Activated effector memory CD4-positive, alpha-beta T cell treated with Interleukin-2 at 50 U/mL for 16 hours (primary cell): ENCODE measurements around the gene PPP3R1.

Source experiments
- DNase-seq: peaks from one replicate; pipeline ENCODE4 v3.0.0-alpha.2; 2020

PPP3R1 gene

DNA sequence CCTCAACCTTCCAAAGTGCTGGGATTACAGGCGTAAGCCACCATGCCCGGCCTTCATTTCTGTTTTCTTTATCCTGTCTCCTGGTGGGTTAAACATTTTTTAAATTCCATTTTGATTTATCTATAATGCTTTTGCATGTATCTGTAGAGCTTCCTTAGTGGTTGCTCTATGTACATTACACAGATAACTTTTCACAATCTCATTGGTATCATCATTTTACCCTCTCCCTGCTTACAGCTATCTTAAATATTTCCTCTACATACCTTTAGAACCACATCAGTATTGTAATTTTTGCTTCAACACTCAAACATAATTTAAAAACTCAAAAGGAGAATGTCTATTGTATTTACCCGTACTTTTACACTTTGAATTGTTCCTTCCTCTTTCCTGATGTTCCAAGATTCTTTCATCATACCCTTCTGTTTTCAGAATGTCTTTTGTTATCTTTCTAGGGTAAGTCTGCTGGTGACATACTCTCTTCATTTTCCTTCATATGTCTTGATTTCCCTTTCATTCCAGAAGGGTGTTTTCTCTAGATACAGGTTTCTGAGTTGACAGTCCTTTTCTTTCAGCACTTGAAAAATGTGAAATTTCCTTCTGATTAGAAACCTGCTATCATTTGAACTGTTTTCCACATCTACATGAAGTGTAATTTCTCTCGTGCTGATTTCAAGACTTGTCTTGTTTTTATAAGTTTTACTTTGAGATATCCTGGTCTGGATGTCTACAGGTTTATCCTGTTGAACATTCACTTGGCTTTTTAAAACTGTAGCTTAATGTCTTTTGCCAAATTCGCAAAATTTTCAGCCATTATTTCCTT lies 21.9 kb downstream of the PPP3R1 start:
- no peak for DNase-seq

DNA sequence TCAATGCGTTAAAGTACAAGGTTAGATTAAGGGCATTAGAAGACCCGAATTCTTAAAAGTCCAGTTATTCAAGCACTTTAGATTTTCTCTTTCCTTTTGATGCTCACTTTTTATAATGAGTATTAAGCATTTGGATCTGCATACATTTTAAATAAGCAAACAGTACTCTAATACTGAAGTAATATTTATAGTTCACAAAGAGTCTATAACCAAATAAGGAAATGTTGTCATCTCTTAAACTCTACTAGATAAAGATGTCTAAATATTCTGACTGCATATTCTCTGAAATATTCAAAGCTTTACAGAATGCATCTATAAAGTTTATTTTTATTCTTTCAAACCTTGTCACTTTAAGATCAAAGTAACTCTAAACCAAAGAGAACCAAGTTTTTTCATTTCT lies 25.5 kb downstream of the PPP3R1 start:
- no peak for DNase-seq

- DNase-seq, result no peak
These were observed 27.2 kb downstream of the PPP3R1 start for GRCh38 chr2:68225119-68225632.

- DNase-seq, result no peak
These were observed 28.9 kb downstream of the PPP3R1 start for GRCh38 chr2:68223419-68223818.

DNA sequence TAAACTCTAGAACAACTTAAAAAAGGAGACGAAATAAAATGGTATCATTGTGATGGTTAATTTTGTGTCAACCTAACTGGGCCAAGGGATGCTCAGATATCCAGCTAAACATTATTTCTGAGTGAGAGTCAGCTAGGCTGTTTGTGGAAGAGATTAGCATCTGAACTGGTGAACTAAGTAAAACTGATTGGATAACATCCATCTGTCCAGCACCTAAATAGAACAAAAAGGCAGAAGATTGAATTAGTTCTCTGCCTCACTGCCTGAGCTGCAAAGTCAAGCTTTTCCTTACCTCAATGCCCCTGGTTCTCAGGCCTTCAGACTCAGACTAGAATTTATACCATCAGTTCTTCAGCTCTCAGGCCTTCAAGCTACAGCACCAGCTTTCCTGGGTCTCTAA lies 30.0 kb downstream of the PPP3R1 start:
- DNase-seq, result no peak

DNA sequence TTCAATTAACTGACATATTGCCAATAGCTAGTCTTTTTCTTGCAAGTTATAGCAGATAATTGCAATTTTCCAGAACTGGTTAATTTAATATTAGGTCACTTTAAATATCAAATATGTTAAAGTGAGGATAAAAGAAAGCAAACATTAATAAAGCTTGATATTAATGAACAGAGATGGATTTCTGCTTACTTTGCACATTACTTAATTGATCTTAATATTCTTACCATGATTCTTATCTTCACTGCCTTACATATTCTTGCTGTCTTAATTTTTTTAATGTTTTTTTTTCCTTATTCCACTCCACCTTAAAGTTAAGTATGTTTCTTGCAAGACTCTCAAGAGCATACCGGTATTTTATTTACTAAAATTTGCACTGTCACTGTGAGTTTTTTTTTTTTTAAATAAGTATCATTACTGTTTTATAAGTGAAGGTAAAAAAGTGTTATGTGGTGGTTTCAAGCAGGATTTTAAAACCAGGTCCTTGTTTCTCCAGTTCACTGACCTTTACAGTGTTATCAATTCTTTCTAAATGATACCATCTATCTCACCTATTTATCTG lies 33.9 kb downstream of the PPP3R1 start:
- DNase-seq, result no peak

DNA sequence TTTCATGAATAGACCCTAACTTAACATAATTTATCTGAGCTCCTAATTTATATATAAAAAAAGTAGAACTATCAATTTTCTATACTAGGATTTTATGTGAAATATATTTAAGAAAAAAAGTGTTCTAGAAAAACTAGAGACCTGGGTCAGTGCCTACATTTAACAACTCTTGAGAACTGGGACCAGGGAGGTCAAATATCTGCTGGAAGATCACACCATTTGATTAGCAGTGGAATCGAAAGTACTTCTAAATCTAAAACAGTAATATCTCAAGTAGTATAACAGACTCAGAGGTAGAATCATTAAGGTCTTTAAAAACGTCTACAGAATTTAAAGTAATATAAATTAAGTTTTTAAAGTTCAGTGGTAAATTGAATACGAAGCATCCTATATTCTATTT lies 34.6 kb downstream of the PPP3R1 start:
- DNase-seq, result no peak

DNA sequence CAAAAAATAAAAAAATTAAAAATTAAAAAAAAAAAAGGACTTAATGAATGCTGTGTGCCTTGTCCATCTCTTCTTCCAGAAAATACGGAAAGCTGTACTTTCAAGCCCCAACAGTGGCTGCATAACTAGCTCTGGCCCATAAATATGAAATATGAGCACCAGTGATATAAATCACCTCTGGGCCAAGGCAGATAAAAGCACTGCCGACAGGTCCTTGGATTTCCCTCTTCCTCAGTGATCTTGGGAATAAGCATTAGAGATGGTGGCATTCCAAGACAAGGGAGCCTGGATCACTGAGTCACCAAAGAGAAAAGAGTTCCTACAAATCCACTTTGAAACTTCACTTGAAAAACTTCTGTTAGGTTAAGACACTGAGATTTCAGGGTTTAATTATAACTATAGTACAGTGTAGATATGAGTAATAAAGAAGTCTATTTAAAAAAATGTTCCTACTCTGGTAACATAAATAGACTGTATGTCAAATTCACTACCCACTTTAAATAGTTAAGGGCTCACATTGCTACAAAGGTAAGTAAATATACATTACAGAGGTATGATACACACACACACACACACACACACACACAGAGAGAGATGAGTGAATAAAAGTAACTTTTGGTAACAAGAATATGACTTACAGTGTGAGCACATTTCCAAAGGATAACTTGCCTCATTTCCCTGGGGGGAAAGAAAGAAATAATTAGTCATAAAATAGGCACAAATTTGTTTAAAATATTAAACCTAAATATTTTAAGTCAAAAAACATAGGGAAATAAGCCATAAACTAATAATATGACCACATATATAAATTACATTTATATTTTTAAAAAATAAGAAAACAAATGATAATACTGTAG lies 35.6 kb downstream of the PPP3R1 start:
- no peak for DNase-seq

DNA sequence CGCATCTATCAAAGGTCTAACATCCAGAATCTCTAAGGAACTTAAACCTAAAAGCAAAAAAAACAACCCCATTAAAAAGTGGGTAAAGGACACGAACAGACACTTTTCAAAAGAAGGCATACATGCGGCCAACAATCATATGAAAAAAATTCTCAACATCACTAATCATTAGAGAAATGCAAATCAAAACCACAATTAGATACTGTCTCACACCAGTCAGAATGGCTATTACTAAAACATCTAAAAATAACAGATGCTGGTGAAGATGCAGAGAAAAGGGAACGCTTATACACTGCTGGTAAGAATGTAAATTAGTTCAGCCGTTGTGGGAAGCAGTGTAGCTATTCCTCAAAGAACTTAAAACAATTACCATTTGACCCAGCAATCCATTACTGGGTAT lies 38.0 kb downstream of the PPP3R1 start:
- no peak for DNase-seq

DNA sequence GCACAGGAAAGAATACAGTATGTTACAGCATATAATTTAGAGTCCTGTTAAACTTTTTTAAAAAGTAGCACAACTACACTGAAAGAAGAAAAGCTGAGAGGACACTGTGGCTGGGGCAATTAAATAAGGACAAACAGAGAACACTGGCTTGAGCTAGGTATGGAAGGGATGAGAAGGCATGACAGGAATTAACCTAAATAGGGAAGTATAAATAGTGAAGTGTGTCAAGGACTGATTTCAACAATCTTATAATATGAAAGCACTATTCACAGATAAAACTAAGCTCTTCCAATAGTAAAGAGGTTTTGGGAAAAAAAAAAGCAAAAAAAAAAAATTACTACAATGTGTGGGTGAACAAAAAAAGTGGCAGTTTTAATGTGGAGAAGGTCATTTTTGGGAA lies 45.5 kb downstream of the PPP3R1 start:
- no peak for DNase-seq

GRCh38 chr2:68203587-68203986 lies 48.7 kb downstream of the PPP3R1 start:
- no peak for DNase-seq

- no peak for DNase-seq
These were observed 52.1 kb downstream of the PPP3R1 start for GRCh38 chr2:68200157-68200787.

DNA sequence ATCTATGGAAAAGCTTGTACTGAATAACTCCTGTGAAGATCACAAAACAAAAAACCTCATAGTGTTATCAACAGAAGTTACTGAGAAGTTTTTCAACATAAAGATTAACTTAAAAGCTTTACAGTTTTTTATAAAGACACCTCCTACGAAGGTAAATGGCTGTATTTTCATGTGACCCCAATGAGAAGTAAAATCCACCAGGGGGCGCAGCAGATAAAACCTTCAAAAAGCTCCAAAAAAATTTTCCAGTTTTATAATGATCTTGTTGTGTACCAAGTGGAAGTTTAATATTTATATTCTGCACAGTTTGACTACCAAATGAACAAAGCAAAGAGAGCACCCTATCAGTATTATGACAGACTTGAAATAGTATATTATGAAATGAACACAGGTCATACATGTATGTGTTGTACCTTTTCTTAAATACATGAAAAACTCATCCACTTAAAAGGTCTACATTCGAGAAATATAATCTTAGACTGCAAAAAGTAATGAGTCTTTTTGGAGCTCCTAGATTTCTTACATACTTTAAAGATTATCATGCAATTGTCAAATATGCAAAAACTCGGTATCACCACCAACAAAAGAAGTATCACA lies 56.1 kb downstream of the PPP3R1 start:
- peak; percentile 22 for DNase-seq

- DNase-seq, result no peak
These were observed 57.2 kb downstream of the PPP3R1 start for GRCh38 chr2:68195096-68195495.

- no peak for DNase-seq
These were observed 58.5 kb downstream of the PPP3R1 start for GRCh38 chr2:68193787-68194372.

DNA sequence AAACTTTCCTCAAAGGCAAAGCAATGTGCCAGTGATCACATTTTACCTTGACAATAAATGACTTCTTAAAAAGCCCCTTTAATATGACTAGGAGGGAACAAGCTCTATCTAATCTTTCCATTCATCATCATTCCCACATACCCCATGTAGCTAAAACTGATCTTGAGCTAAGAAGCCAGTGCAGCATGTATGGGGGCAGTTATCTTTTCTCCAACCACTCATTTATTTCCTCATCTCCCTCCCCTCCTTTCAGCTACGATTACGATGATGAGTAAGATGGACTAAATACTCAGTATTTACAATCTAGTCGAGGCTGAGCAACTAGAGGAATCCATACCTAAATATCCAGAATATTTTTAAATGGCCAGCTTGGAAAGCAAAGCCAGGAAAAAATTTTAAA lies 59.2 kb downstream of the PPP3R1 start:
- DNase-seq, result no peak

GRCh38 chr2:68190991-68191731 lies 61.2 kb downstream of the PPP3R1 start:
- DNase-seq, result no peak

DNA sequence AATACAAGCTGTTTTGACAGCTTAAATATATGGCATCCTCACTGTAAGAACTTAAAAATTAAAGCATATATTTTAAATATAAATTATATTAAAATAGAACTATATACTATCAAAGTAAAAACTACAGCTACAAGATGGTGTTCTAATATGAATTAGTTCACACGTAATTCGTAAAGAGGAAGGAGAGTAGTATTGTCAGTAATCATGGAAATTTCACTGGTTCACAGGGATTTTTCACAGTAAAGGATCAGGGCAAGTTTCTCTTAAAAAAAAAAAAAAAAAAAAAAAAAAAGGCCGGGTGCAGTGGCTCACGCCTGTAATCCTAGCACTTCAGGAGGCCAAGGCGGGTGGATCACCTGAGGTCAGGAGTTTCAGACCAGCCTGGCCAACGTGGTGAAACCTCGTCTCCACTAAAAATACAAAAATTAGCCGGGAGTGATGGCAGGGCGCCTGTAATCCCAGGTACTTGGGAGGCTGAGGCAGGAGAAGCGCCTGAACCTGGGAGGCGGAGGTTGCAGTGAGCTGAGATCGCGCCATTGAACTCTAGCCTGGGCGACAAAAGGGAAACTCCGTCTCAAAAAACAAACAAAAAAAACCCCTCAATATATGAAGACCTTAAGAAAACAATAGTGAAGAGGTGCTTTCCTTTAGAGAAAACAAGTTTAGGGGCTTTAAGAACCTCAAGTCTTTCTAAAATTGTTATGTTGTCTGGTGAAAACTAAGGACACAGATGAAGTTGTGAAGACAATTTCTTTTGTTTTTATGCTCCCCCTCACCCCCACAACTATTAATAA lies 62.1 kb downstream of the PPP3R1 start:
- no peak for DNase-seq

GRCh38 chr2:68188831-68189230 lies 63.5 kb downstream of the PPP3R1 start:
- DNase-seq, result no peak

DNA sequence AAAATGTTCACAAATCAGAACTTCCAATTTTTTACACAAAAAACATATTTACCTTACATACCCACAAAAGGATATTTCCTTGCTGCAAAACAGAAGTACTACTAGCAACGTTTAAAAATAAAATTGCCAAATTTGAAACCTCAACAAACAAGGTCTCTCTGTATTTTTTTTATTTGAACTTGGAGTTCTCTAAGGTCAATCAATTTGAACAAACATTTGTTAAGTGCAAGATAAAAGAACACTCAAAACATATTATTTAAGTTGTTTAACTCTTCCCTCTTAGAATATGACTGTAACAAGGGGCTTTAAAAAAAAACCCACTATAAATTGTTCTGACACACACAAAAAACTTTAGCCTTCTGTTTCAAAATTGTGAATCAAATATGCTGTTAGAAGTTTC lies 65.0 kb downstream of the PPP3R1 start:
- no peak for DNase-seq
